Measurements from ENCODE around the gene S100A10.

The S100A10 gene

GRCh38 chr1:151988405-151988923, 5.2 kb downstream of the S100A10 start:
- peak; percentile 67 for DNase-seq (ENCODE audit: low spot score)

- no peak for DNase-seq (ENCODE audit: low spot score)
Observed at GRCh38 chr1:151986501-151987190, 7.0 kb downstream of the S100A10 start.

GRCh38 chr1:151985768-151986167, 7.9 kb downstream of the S100A10 start:
- no peak for DNase-seq (ENCODE audit: low spot score)

DNA sequence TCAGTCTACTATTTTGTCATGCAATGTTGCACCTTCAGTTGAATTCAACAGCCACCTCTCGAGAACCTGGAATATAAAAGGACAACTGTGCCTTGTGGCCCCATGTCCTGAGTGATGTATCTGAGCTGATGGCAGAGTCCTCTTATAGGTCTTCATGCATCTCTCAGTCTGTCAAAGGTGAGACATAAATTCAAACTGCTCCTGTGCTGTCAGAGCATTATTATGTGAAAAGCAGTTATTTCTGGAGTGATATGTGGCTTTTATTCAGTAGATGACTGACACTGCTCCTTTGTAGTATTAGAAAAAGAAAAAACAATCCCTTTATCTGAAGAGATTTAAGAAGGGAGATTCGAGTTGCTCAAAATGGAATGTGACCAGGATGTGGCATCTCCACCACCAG, 8.4 kb downstream of the S100A10 start:
- DNase-seq (ENCODE audit: low spot score): no peak

DNA sequence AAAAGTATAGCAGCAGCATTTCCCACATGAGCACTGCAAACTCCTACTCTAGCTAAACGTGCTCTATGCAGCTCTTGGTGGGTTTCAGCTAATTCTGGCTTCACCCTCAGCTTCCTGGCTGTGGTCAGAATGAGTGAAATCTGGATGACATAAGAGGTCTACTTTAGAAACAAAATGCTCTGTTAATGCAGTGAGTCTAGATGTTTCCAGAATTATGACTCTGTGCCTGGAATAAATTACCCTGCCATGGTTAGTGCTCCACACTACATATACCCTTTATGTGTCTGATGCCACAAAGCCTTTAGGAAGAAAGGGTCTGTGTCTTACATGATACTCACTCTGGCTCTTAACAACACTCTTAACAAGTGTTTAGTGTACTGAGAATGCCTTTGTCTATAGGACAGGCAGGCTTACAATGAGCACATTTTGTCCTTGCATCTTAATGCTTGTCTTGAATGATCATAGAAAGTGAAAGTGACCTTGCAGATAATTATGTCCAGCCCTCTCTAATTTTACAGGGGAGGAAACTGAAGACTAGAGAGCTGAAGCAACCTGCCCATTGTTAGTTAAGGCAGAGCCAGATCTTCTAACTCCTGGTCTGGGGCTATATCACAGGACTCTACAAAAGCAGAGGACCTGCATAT, 9.2 kb downstream of the S100A10 start:
- DNase-seq (ENCODE audit: low spot score): no peak

GRCh38 chr1:151982300-151983005, 11.2 kb downstream of the S100A10 start:
- DNase-seq (ENCODE audit: low spot score): no peak

DNA sequence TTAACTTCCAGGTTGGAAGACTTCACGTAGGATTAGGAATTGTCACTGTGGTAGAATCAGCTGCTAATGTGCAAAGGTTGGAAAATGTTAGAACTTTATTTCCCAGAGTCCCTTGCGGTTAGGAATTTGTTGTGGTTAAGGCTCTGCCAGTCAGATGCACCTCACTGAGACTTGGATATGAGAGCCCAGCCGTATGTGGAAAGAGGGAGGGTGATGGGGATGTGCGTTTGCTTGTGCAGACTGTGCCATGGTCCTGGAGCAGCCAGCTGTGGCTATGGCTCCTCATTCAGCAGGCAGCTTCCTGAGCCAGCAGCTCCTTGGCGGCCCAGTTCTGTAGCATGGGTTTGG, 12.5 kb downstream of the S100A10 start:
- DNase-seq (ENCODE audit: low spot score): no peak

- DNase-seq (ENCODE audit: low spot score): no peak
Observed at GRCh38 chr1:151980287-151981177, 13.1 kb downstream of the S100A10 start.

DNA sequence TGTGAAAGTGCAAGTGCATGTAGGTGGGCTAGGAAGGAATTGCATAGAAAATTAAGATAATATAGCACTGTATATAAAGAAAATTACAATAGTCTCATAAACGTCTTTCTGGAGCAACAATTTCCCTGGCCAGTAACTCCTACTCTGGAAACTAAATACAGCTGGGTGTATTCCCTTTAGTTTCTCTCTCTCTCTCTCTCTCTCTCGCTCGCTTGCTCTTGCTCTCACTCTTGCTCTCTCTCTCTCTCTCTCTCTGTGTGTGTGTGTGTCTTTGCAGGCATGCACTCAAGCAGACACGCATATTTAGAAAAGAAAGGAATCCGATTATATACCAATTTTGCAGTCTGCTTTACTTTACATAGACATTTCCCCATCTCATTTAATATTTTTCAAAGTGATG, 14.7 kb downstream of the S100A10 start:
- no peak for DNase-seq (ENCODE audit: low spot score)

DNA sequence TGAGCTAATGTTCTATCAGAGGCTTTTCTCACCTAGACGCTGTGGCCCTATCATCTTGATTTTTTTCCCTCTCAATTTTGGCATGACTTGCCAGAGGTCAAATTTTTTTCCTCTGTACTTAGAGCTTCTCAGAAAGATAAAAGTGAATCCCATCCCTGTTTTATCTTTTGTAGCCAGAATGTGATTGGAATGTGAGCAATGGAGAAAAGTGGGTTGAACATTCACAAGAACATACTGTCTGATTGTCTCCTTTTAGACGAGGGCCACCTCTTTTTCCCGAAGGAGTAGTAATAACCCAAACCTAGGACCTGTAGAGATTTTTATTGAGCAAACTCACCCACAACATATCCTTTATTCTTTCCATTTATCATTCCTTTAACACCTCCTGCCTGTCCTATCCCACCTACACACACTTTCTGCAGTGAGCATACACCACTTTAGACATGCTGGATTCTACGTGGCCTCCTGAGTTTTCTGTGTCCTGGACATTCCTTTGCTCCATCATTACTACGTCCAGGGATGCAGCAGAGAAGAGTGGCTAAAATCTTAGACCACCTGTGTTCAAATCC, 15.9 kb downstream of the S100A10 start:
- DNase-seq (ENCODE audit: low spot score): no peak

DNA sequence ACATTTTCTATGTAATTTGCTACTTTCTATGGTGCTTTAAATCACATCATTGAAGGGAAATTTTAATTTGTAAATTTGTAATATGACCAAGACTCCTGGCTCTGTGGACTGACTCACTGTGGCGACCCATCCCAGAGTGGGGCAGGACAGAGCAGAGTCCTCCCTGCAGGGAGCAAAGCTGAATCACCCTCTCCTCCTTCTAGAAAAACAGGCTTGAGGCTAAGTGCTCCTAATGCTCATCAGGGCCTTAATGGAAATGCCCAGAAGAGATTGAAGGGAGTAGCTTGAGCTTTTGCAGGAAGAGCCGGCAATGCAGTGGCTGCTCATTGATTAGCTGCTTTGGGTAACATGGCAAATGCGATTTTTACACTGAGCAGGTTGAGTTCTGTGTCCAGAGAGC, 16.8 kb downstream of the S100A10 start:
- DNase-seq (ENCODE audit: low spot score): no peak

DNA sequence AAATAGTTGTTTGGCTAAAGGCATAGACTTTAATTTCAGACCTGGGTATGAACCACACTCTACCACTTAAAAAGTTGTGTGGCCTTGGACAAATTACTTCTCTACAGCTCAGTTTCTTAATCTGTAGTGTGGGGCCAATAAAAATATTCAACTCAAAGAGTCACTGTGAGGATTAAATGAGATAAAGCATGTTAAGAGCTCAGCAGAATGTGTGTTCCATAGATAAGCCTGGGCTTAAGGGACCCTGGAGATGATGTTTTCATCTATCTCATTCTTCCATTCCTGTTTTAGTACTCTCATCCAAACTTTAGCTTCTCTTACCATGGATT, 17.7 kb downstream of the S100A10 start:
- DNase-seq (ENCODE audit: low spot score): no peak

- DNase-seq (ENCODE audit: low spot score): no peak
Observed at GRCh38 chr1:151975311-151976014, 18.2 kb downstream of the S100A10 start.

- DNase-seq (ENCODE audit: low spot score): peak; percentile 92
Observed at GRCh38 chr1:151972542-151973248, 21.0 kb downstream of the S100A10 start.

DNA sequence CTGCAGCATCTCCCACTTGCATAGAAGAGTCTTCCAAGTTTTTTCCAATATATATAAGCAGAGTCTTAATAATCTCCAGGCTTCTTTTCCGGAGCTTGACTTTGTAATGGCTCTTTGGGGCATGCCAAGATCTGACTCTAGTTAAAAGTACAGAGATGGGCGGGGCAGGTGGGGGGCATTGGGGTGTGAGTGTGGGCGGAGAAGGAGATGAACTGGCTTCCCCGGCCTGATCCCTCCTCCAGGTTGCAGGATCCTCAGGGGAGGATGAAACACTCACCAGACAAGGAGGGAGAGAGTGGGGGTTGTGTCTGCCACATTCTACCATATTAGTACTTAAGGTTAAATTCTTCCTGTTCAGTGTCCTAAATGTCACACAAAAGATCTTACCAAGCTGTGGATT, 23.0 kb downstream of the S100A10 start:
- DNase-seq (ENCODE audit: low spot score): no peak

DNA sequence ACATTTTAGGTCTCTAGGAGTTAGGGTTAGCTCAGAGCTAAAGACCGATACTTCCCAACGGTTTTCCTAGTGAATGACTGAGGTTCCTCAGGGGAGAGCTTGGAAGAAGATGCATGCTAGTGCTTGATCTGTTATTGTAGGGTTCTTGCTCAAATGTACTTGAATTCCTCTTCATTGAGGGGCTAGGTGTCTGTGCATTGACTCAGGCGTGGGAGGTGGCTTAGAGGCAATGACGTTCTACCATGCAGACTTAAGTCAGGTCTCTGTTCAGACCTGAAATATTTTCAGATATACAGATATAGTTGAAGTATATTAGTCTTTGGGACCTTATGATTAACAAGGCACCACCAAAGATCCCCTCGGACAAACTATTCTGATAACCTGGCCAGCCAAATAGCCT, 23.5 kb downstream of the S100A10 start:
- DNase-seq (ENCODE audit: low spot score): no peak

DNA sequence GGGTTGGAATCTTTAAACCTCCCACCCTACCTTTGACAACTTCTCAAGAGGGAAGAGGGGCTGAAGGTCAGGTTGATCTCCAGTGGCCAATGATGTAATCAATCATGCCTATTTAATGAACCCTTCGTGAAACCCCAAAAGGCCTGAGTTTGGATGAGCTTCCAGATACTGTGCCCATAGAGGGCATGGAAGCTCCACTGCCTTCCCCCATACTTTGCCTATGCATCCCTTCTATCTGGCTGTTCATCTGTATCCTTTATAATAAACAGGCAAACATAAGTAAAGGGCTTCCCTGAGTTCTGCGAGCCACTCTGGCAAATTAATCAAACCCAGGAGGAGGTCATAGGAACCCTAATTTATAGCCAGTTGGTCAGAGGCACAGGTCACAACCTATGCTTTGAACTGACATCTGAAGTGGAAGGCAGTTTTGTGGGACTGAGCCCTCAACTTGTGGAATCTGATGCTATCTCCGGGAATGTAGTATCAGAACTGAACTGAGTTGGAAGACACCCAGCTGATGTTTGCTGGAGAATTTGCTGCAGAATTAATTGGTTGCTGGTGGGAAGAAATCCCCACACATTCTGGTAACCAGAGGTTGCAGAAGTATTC, 24.8 kb downstream of the S100A10 start:
- DNase-seq (ENCODE audit: low spot score): no peak

DNA sequence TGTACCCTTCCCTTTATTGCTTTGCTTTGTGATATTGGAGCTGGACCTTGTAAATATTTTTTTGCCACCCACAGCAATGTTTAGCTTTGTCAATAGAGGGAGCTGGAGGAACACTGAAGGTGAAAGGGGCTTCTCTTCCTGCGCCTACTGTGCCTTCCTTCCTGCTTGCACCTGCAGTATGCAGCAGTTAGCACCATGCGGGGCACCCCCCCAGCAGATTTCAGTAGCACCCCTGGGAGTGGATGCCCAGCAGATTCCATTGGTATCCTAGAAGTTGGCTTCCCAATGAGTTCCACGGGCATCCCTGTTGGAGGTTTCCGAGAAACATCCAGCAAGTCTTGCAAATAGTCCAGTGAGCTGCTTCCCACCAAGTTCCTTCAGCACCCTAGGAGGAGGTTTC, 25.6 kb downstream of the S100A10 start:
- peak; percentile 58 for DNase-seq (ENCODE audit: low spot score)

GRCh38 chr1:151967091-151967490, 26.6 kb downstream of the S100A10 start:
- no peak for DNase-seq (ENCODE audit: low spot score)

- DNase-seq (ENCODE audit: low spot score): no peak
Observed at GRCh38 chr1:151966061-151966460, 27.6 kb downstream of the S100A10 start.

Measured in RKO (cell line).